SK-N-SH (cell line): Measurements from ENCODE around the gene MED22.
"Not testable (repeated sequence)": the region's sequence is repeated elsewhere in the genome, so short reads cannot be mapped to it uniquely, and the experiment has no call there.

Source experiments
- CTCF ChIP-seq: fragments of 200-600 bp; sonication (generic); IDR thresholded peaks from 2 replicates; pipeline ENCODE4 v1.6.1; 2017; ENCODE audit warnings: antibody characterized with exemption, mild to moderate bottlenecking, moderate library complexity
- EZH2phosphoT487 ChIP-seq: fragments of 200-600 bp; sonication (generic); IDR thresholded peaks from 2 replicates; pipeline ENCODE4 v1.6.1; 2017; ENCODE audit warnings: low read depth, mixed run types, mild to moderate bottlenecking, antibody characterized with exemption, moderate library complexity, borderline replicate concordance
- MXI1 ChIP-seq: IDR thresholded peaks from 2 replicates; pipeline ENCODE4 v1.6.1; 2012; ENCODE audit warnings: mild to moderate bottlenecking, low read depth, low read length, improper control_type of control experiment
- NFIC ChIP-seq: IDR thresholded peaks from 2 replicates; pipeline ENCODE4 v1.4.0; 2012; ENCODE audit warnings: borderline replicate concordance
- POLR2AphosphoS5 ChIP-seq: IDR thresholded peaks from 2 replicates; pipeline ENCODE4 v1.6.1; 2012; ENCODE audit warnings: low read depth, low read length
- RAD21 ChIP-seq: IDR thresholded peaks from 2 replicates; pipeline ENCODE4 v1.6.1; 2012; ENCODE audit warnings: mild to moderate bottlenecking, low read length
- RCOR1 ChIP-seq: fragments of 150-350 bp; IDR thresholded peaks from 2 replicates; pipeline ENCODE4 v1.6.1; 2017; ENCODE audit warnings: antibody characterized with exemption, low read length
- SIN3A ChIP-seq: IDR thresholded peaks from 2 replicates; pipeline ENCODE4 v1.6.1; 2012; ENCODE audit warnings: low read depth, mild to moderate bottlenecking, low read length, moderate library complexity, borderline replicate concordance
- TAF1 ChIP-seq: IDR thresholded peaks from 2 replicates; pipeline ENCODE4 v1.6.1; 2012; ENCODE audit warnings: low read depth, mild to moderate bottlenecking, low read length, moderate library complexity, borderline replicate concordance
- TEAD4 ChIP-seq: IDR thresholded peaks from 2 replicates; pipeline ENCODE4 v1.4.0; 2012; ENCODE audit warnings: mild to moderate bottlenecking, borderline replicate concordance; ENCODE audit not compliant: insufficient read depth
- USF1 ChIP-seq: IDR thresholded peaks from 2 replicates; pipeline ENCODE4 v1.4.0; 2012; ENCODE audit warnings: low read depth, borderline replicate concordance

GRCh38 chr9:133327021-133327420, 20.9 kb downstream of the MED22 start:
- TF ChIP-seq USF1, SIN3A, CTCF, TEAD4, POLR2AphosphoS5, EZH2phosphoT487, TAF1, RCOR1, NFIC, RAD21, MXI1: not testable (repeated sequence)
